HEK293 (cell line): ENCODE data around the gene ITGA2.

Experiments used
- BCL11A ChIP-seq: fragments of 450-650 bp; formaldehyde crosslinking; IDR thresholded peaks from 2 replicates; pipeline ENCODE4 v1.5.1; 2016; ENCODE audit warnings: low read depth, missing biosample characterization, missing genetic modification characterization
- FEZF1 ChIP-seq: fragments of 450-650 bp; formaldehyde crosslinking; IDR thresholded peaks from 2 replicates; pipeline ENCODE4 v1.5.1; 2016; ENCODE audit warnings: missing biosample characterization, missing genetic modification characterization
- GLI2 ChIP-seq: fragments of 450-650 bp; formaldehyde crosslinking; IDR thresholded peaks from 2 replicates; pipeline ENCODE4; 2017; ENCODE audit warnings: missing biosample characterization, missing genetic modification characterization, low read depth, borderline replicate concordance
- HOXA7 ChIP-seq: sonication (generic); formaldehyde crosslinking; IDR thresholded peaks from 2 replicates; pipeline ENCODE4 v1.8.1; 2022; ENCODE audit warnings: missing genetic modification reagents, borderline replicate concordance
- HOXD13 ChIP-seq: sonication (generic); formaldehyde crosslinking; IDR thresholded peaks from 2 replicates; pipeline ENCODE4 v1.8.0; 2022; ENCODE audit warnings: missing genetic modification reagents, borderline replicate concordance
- KLF7 ChIP-seq: fragments of 450-650 bp; formaldehyde crosslinking; IDR thresholded peaks from 2 replicates; pipeline ENCODE4 v1.5.1; 2016; ENCODE audit warnings: missing biosample characterization, missing genetic modification characterization, borderline replicate concordance
- KLF8 ChIP-seq: fragments of 450-650 bp; formaldehyde crosslinking; IDR thresholded peaks from 2 replicates; pipeline ENCODE4 v1.5.1; 2016; ENCODE audit warnings: missing biosample characterization, missing genetic modification characterization
- KLF9 ChIP-seq: fragments of 450-650 bp; formaldehyde crosslinking; IDR thresholded peaks from 2 replicates; pipeline ENCODE4 v1.5.1; 2016; ENCODE audit warnings: missing biosample characterization, missing genetic modification characterization, low read depth
- PRDM4 ChIP-seq: fragments of 450-650 bp; formaldehyde crosslinking; IDR thresholded peaks from 2 replicates; pipeline ENCODE4 v1.5.1; 2017; ENCODE audit warnings: missing biosample characterization, missing genetic modification characterization
- SCRT1 ChIP-seq: fragments of 450-650 bp; formaldehyde crosslinking; IDR thresholded peaks from 2 replicates; pipeline ENCODE4 v1.5.1; 2016; ENCODE audit warnings: missing biosample characterization, missing genetic modification characterization, borderline replicate concordance
- SP7 ChIP-seq: fragments of 450-650 bp; formaldehyde crosslinking; IDR thresholded peaks from 2 replicates; pipeline ENCODE4 v1.5.1; 2016; ENCODE audit warnings: missing biosample characterization, missing genetic modification characterization
- WT1 ChIP-seq: fragments of 450-650 bp; formaldehyde crosslinking; IDR thresholded peaks from 2 replicates; pipeline ENCODE4 v1.5.1; 2016; ENCODE audit warnings: missing biosample characterization, missing genetic modification characterization
- ZBTB1 ChIP-seq: fragments of 450-650 bp; formaldehyde crosslinking; IDR thresholded peaks from 2 replicates; pipeline ENCODE4 v1.5.1; 2016; ENCODE audit warnings: missing biosample characterization, missing genetic modification characterization
- ZBTB26 ChIP-seq: fragments of 450-650 bp; formaldehyde crosslinking; optimal IDR thresholded peaks from 2 replicates; pipeline ENCODE3; 2016; ENCODE audit warnings: missing biosample characterization, mild to moderate bottlenecking, missing genetic modification characterization
- ZBTB44 ChIP-seq: fragments of 450-650 bp; IDR thresholded peaks from 2 replicates; pipeline ENCODE4 v1.5.1; 2018; ENCODE audit warnings: missing biosample characterization, mild to moderate bottlenecking, missing genetic modification characterization
- ZNF121 ChIP-seq: fragments of 450-650 bp; formaldehyde crosslinking; IDR thresholded peaks from 2 replicates; pipeline ENCODE4 v1.5.1; 2016; ENCODE audit warnings: missing biosample characterization, missing genetic modification characterization
- ZNF133 ChIP-seq: fragments of 450-650 bp; formaldehyde crosslinking; IDR thresholded peaks from 2 replicates; pipeline ENCODE4 v1.5.1; 2016; ENCODE audit warnings: missing biosample characterization, missing genetic modification characterization
- ZNF266 ChIP-seq: fragments of 450-650 bp; formaldehyde crosslinking; IDR thresholded peaks from 2 replicates; pipeline ENCODE4 v1.5.1; 2016; ENCODE audit warnings: missing biosample characterization, missing genetic modification characterization, low read depth
- ZNF302 ChIP-seq: fragments of 450-650 bp; formaldehyde crosslinking; IDR thresholded peaks from 2 replicates; pipeline ENCODE4 v1.5.1; 2016; ENCODE audit warnings: missing biosample characterization, missing genetic modification characterization, low read depth
- ZNF324 ChIP-seq: fragments of 450-650 bp; formaldehyde crosslinking; IDR thresholded peaks from 2 replicates; pipeline ENCODE4 v1.5.1; 2016; ENCODE audit warnings: missing biosample characterization, missing genetic modification characterization
- ZNF362 ChIP-seq: fragments of 450-650 bp; formaldehyde crosslinking; IDR thresholded peaks from 2 replicates; pipeline ENCODE4 v1.5.1; 2016; ENCODE audit warnings: missing biosample characterization, missing genetic modification characterization
- ZNF366 ChIP-seq: fragments of 450-650 bp; formaldehyde crosslinking; conservative IDR thresholded peaks from 2 replicates; pipeline ENCODE4 v1.5.1; 2016; ENCODE audit warnings: missing biosample characterization, missing genetic modification characterization
- ZNF394 ChIP-seq: fragments of 450-650 bp; formaldehyde crosslinking; IDR thresholded peaks from 2 replicates; pipeline ENCODE4 v1.5.1; 2016; ENCODE audit warnings: missing biosample characterization, missing genetic modification characterization, mild to moderate bottlenecking, moderate library complexity, borderline replicate concordance
- ZNF426 ChIP-seq: fragments of 450-650 bp; formaldehyde crosslinking; IDR thresholded peaks from 2 replicates; pipeline ENCODE4 v1.5.1; 2017; ENCODE audit warnings: missing biosample characterization, missing genetic modification characterization, mild to moderate bottlenecking, inconsistent platforms, moderate library complexity
- ZNF473 ChIP-seq: fragments of 450-650 bp; formaldehyde crosslinking; IDR thresholded peaks from 2 replicates; pipeline ENCODE4 v1.5.1; 2017; ENCODE audit warnings: missing biosample characterization, missing genetic modification characterization
- ZNF521 ChIP-seq: fragments of 450-650 bp; formaldehyde crosslinking; IDR thresholded peaks from 2 replicates; pipeline ENCODE4 v1.5.1; 2017; ENCODE audit warnings: missing biosample characterization, mild to moderate bottlenecking, missing genetic modification characterization
- ZNF677 ChIP-seq: fragments of 450-650 bp; IDR thresholded peaks from 2 replicates; pipeline ENCODE4 v1.5.0; 2018; ENCODE audit warnings: missing biosample characterization, mild to moderate bottlenecking, missing genetic modification characterization, moderate library complexity
- ZNF701 ChIP-seq: fragments of 450-650 bp; formaldehyde crosslinking; IDR thresholded peaks from 2 replicates; pipeline ENCODE4 v1.5.1; 2016; ENCODE audit warnings: missing biosample characterization, missing genetic modification characterization
- ZNF785 ChIP-seq: fragments of 450-650 bp; formaldehyde crosslinking; IDR thresholded peaks from 2 replicates; pipeline ENCODE4 v1.5.1; 2016; ENCODE audit warnings: missing biosample characterization, missing genetic modification characterization
- ZNF791 ChIP-seq: fragments of 450-650 bp; formaldehyde crosslinking; IDR thresholded peaks from 2 replicates; pipeline ENCODE4 v1.5.1; 2016; ENCODE audit warnings: missing biosample characterization, missing genetic modification characterization
- ZNF843 ChIP-seq: fragments of 450-650 bp; formaldehyde crosslinking; IDR thresholded peaks from 2 replicates; pipeline ENCODE4 v1.5.1; 2016; ENCODE audit warnings: missing biosample characterization, missing genetic modification characterization
- ZSCAN30 ChIP-seq: fragments of 450-650 bp; IDR thresholded peaks from 2 replicates; pipeline ENCODE4 v1.5.1; 2018; ENCODE audit warnings: missing biosample characterization, mild to moderate bottlenecking, missing genetic modification characterization, moderate library complexity

The ITGA2 gene

GRCh38 chr5:52983731-52984636 lies 5.2 kb upstream of the ITGA2 start (continued):
- TF ChIP-seq KLF7 (tag by site-specific recombination) (no peak), ZNF266 (no peak), HOXA7 (CRISPR knock-in tag) (no peak), ZSCAN30 (tag by site-specific recombination) (no peak), ZNF521 (no peak), ZBTB1 (tag by site-specific recombination) (no peak), ZNF366 (tag by site-specific recombination) (peak; percentile 51; the same call in 1 of the 2 replicates), ZNF324 (no peak), ZNF133 (no peak), BCL11A (tag by site-specific recombination) (0 out of 2 replicates have a peak, but pooled peaks have one; percentile 10), ZNF785 (tag by site-specific recombination) (no peak), ZNF394 (tag by site-specific recombination) (peak; percentile 29; the same call in 1 of the 2 replicates), ZNF362 (tag by site-specific recombination) (0 out of 2 replicates have a peak, but pooled peaks have one; percentile 28), ZNF701 (no peak), KLF9 (tag by site-specific recombination) (no peak), ZNF302 (no peak), ZNF426 (tag by site-specific recombination) (no peak), ZNF843 (tag by site-specific recombination) (peak; percentile 44; the same call in 1 of the 2 replicates), SCRT1 (tag by site-specific recombination) (peak; percentile 56; the same call in 1 of the 2 replicates), ZNF473 (tag by site-specific recombination) (no peak), ZNF121 (tag by site-specific recombination) (no peak), ZNF791 (tag by site-specific recombination) (no peak), ZBTB44 (tag by site-specific recombination) (no peak), SP7 (tag by site-specific recombination) (peak; percentile 82; the same call in 1 of the 2 replicates), WT1 (peak; percentile 73), HOXD13 (no peak), GLI2 (tag by site-specific recombination) (no peak), FEZF1 (tag by site-specific recombination) (peak; percentile 40; the same call in 1 of the 2 replicates), ZNF677 (tag by site-specific recombination) (no peak), PRDM4 (tag by site-specific recombination) (peak; percentile 41; the same call in 1 of the 2 replicates), KLF8 (tag by site-specific recombination) (0 out of 2 replicates have a peak, but pooled peaks have one; percentile 13), ZBTB26 (tag by site-specific recombination) (no peak)
